ENCODE data around the gene SERPINA12.
"Not testable (repeated sequence)": the region's sequence is repeated elsewhere in the genome, so short reads cannot be mapped to it uniquely, and the experiment has no call there.

Gene SERPINA12

DNA sequence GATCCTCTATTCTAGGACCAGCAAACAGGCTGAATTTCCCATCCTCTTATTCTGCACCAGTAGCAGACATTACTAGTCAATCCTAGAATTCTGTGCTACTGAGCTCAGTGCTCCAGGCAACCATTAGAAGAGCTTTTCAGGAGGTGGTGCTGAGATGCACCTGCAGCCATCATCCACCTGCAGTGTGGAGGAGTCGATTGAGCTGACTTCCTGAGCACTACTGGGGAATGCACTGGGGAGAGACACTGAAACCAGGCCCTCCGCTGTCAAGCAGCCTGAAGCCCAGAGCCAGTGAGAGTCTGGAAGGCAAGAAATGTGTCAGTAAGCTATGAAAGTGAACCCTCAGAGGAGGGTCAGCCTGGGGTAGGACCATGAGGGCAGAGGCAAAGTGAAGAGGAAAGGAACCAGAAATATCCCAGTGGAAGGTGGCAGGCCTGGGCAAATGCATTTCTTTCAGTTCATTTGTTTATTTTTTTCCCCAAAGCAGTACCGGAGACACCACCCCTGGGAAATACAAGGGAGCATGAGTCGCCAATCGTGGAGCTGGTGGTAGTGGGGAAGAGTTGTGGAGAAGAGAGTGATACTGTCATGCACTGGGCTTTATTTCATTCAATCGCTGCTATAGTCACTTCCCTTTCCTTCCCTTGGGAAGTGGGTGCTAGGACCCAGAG, 28.9 kb upstream of the SERPINA12 start:
- in situ Hi-C loops (cut with HindIII; ENCODE audit: low sequenced_read_pairs): no loop called here

GRCh38 chr14:94536836-94537235, 27.6 kb upstream of the SERPINA12 start:
- in situ Hi-C loops (cut with HindIII; ENCODE audit: low sequenced_read_pairs): no loop called here

DNA sequence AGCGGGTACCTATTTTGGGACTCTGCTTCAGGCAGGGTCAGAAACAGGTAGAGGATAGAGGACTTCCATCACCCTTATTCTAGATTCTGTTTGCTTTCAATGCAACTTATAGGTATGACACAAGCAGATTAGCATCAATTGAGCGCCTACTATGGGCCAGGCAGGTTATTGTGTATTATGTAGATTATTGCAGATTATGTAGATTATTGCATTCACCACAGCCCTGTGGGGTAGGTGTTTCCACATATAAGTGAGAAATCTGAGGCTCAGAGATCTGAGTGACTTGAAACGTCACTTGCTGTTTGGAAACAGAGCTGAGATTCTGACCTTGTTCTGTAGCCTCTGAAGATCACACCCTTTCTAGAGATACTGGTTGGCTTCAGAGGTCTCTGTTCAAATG, 26.2 kb upstream of the SERPINA12 start:
- in situ Hi-C loops (cut with HindIII; ENCODE audit: low sequenced_read_pairs): no loop called here

DNA sequence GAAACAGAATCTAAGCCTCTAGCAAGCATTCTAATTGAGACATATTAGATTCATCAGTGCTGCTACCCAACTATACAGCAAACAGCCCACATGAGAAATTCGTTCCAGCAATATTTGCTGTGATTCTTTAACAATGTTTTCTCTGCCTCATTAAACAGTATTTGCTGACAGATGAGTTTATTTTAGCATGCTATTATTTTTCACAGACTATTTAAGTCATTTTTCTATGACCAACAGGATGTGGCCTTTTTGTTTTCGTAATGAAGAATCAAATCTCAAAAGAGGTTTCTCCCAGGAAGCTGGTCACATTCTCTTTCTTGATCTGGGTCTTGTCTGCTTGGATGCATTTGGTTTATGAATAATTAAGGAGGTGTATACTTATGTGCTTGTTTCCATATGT, 23.2 kb upstream of the SERPINA12 start:
- in situ Hi-C loops (cut with HindIII; ENCODE audit: low sequenced_read_pairs): no loop called here

DNA sequence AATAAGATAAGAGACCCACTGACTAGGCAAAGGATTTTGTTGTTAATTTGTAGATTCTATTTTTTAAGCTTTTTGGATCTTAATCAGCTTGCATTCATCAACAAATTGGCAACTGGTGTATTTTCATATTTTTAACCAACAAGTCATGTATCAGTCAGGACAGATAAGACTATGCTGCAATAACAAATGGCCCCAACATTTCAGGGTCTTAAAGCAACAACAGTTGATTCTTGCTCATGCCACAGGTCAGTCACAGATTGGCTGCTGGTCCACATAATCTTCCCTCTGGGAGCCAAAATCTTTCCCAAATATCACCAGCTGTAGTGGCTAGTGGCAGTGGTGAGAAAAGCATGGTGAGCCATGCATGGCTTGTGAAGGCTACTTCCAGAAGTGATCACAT, 21.9 kb upstream of the SERPINA12 start:
- in situ Hi-C loops (cut with HindIII; ENCODE audit: low sequenced_read_pairs): no loop called here

DNA sequence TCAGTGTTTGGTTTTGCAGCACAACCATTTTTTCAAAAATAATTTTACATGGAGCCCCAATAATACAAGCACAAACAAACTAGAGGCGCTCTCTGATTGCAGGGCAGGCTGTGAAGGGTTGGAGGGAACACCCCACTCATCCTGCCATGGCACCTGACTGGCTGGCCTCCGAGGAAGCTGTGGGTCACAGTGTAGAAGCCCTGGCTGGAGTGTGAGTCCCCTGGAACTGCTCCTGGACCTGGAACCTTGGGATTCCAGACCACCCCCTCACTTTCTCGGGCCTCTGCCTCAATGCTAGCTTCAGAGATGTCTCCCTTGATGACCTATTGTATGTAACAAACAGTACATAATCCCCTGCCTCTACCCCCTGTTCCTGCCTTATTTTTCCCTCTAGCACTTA, 14.8 kb upstream of the SERPINA12 start:
- in situ Hi-C loops (cut with HindIII; ENCODE audit: low sequenced_read_pairs): no loop called here

GRCh38 chr14:94523265-94523664, 14.0 kb upstream of the SERPINA12 start:
- in situ Hi-C loops (cut with HindIII; ENCODE audit: low sequenced_read_pairs): no loop called here

- in situ Hi-C loops (cut with HindIII; ENCODE audit: low sequenced_read_pairs): no loop called here
These were observed 13.0 kb upstream of the SERPINA12 start for GRCh38 chr14:94522115-94522724.

GRCh38 chr14:94521375-94522114, 12.3 kb upstream of the SERPINA12 start:
- in situ Hi-C loops (cut with HindIII; ENCODE audit: low sequenced_read_pairs): no loop called here

GRCh38 chr14:94517641-94518257, 8.5 kb upstream of the SERPINA12 start:
- in situ Hi-C loops (cut with HindIII; ENCODE audit: low sequenced_read_pairs): no loop called here

- in situ Hi-C loops (cut with HindIII; ENCODE audit: low sequenced_read_pairs): no loop called here
These were observed 8.0 kb upstream of the SERPINA12 start for GRCh38 chr14:94517248-94517640.

GRCh38 chr14:94515856-94516255, 6.6 kb upstream of the SERPINA12 start:
- in situ Hi-C loops (cut with HindIII; ENCODE audit: low sequenced_read_pairs): no loop called here

DNA sequence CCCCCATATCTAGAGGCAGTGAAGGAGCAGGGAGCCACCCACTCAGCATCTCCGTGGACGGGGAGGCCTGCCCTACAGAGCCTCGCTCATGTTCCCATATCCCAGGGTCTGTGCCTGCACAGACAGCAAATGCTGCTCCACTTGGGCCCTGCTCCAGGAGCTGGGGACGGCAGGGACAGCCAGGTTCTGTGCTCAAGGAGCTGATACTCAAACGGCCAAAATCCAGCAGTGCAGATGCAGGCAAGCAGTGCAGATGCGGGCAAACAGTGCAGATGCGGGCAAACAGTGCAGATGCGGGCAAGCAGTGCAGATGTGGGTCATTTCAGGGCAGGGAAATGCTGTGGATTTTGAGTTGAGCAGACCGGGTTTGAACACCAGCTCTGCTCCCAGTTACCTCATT, 6.2 kb upstream of the SERPINA12 start:
- in situ Hi-C loops (cut with HindIII; ENCODE audit: low sequenced_read_pairs): no loop called here

GRCh38 chr14:94514351-94514750, 5.1 kb upstream of the SERPINA12 start:
- in situ Hi-C loops (cut with HindIII; ENCODE audit: low sequenced_read_pairs): no loop called here

GRCh38 chr14:94510481-94510880, 1.2 kb upstream of the SERPINA12 start:
- in situ Hi-C loops (cut with HindIII; ENCODE audit: low sequenced_read_pairs): not testable (repeated sequence)

DNA sequence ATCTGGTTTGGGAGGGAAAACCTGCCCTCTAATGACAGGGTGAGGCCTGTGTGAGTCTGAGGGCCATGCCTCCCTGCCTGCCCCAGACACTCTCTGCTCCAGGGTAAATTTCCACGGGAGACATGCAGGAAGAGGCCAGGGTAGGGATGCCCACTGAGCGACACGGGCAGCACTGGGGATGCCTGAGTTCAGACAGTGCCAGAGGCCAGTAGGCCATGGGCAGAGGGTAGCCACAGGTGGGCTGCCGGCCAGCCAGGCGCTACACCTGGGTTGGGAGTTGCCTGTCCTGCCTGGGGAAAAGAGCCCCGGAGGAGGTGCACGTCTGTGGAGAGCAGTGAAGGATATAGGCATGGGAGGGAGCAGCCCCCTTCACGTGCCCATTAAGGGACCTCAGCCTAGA, 3.6 kb downstream of the SERPINA12 start:
- in situ Hi-C loops (cut with HindIII; ENCODE audit: low sequenced_read_pairs): no loop called here

DNA sequence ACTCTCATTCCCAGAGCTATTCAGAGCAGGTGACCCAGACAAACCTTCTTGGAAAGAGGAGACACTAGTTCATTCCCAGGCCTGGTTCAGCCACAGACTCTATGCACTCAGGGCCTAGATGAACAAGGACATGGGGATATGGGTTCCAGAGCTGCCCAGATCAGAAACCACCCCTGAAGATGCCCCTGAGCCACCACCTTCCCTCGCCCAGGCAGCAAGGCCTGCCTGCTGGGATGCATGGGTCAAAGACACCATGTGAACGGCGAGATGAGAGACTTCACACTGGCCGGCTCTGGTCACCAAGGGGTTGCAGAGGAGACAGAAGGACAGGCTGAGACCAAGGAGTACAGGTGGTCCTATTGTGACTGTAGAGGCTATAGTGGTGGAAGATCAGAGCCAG, 4.1 kb downstream of the SERPINA12 start:
- in situ Hi-C loops (cut with HindIII; ENCODE audit: low sequenced_read_pairs): no loop called here

- in situ Hi-C loops (cut with HindIII; ENCODE audit: low sequenced_read_pairs): no loop called here
These were observed 7.4 kb downstream of the SERPINA12 start for GRCh38 chr14:94501588-94502516.

- in situ Hi-C loops (cut with HindIII; ENCODE audit: low sequenced_read_pairs): no loop called here
These were observed 9.0 kb downstream of the SERPINA12 start for GRCh38 chr14:94500264-94500663.

DNA sequence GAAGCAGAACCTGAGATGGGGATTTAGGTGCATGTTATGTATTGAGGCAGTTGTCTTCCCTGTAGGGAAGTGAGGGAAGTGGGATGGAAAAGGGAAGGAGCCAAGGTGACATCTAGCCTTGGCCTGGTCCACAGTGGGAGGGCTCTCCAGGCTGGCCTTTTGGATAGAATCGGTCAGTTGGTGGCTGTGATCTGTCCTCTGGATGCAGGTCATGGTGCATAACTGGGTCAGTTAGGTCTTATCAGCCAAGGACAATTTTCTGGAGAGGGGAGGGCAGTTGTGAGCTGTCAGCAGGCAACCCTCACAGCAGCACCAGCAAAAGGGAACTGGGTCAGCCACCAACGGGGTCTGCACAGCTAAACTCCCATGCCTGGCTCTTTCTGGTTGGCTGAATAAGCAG, 9.6 kb downstream of the SERPINA12 start:
- in situ Hi-C loops (cut with HindIII; ENCODE audit: low sequenced_read_pairs): no loop called here

- in situ Hi-C loops (cut with HindIII; ENCODE audit: low sequenced_read_pairs): no loop called here
These were observed 11.1 kb downstream of the SERPINA12 start for GRCh38 chr14:94498215-94498614.
